ENCODE results near the gene C17orf113. TPM values are rescaled to one million over a fixed set of nuclear protein-coding genes. Genes with fewer than 3 reads are reported as not detected.
A peak's percentile ranks its signal among the peaks of the same experiment; 100 is the strongest.
"Not testable (repeated sequence)": the region's sequence is repeated elsewhere in the genome, so short reads cannot be mapped to it uniquely, and the experiment has no call there.

The C17orf113 gene
- total RNA-seq, 1 donor from 2014 or later: 0.05 TPM

GRCh38 chr17:42025191-42025579 lies 25.2 kb downstream of the C17orf113 start:
- H3K36me3 Mint-ChIP-seq (ENCODE audit: low read depth): peaks cover 23% of the 10 kb centered on the region
- no peak overlapping the region for H3K27ac Mint-ChIP-seq
- no peak overlapping the region for H3K4me3 Mint-ChIP-seq
- no peaks in the 10 kb centered on the region for H3K9me3 Mint-ChIP-seq
- intact Hi-C loops (cut with micrococcal nuclease): loop anchor here (5.0 kb wide), 2 partner anchors 37 to 72 kb away; partner anchors contain the start of gene ZNF385C
- no peaks in the 10 kb centered on the region for H3K27me3 Mint-ChIP-seq
- no peak for DNase-seq
- H3K4me1 Mint-ChIP-seq: peaks cover 21% of the 10 kb centered on the region

- H3K4me3 Mint-ChIP-seq: no peak overlapping the region
- H3K36me3 Mint-ChIP-seq (ENCODE audit: low read depth): peaks cover 23% of the 10 kb centered on the region
- H3K27me3 Mint-ChIP-seq: no peaks in the 10 kb centered on the region
- H3K4me1 Mint-ChIP-seq: peaks cover 27% of the 10 kb centered on the region
- H3K27ac Mint-ChIP-seq: no peak overlapping the region
- intact Hi-C loops (cut with micrococcal nuclease): no loop called here
- peaks cover 4% of the 10 kb centered on the region for H3K9me3 Mint-ChIP-seq
- DNase-seq: no peak
Measured at GRCh38 chr17:42023524-42024349, 26.7 kb downstream of the C17orf113 start.

- DNase-seq; H3K9me3 Mint-ChIP-seq; H3K27me3 Mint-ChIP-seq; intact Hi-C loops (cut with micrococcal nuclease): not testable (repeated sequence)
- peaks cover 45% of the 10 kb centered on the region for H3K4me1 Mint-ChIP-seq
- H3K27ac Mint-ChIP-seq: peak overlapping the region; percentile 85
- H3K36me3 Mint-ChIP-seq (ENCODE audit: low read depth): peaks cover 29% of the 10 kb centered on the region
- peak overlapping the region; percentile 96 for H3K4me3 Mint-ChIP-seq
Measured at GRCh38 chr17:42020845-42021244, 29.6 kb downstream of the C17orf113 start.

- Mint-ChIP-seq H3K4me3 (peak within 1 kb of the TSS; percentile 99), H3K4me1 (peaks cover 47% of the 10 kb centered on the region), H3K27me3 (no peaks in the 10 kb centered on the region), H3K36me3 (ENCODE audit: low read depth) (peaks cover 29% of the 10 kb centered on the region), H3K9me3 (peaks cover 4% of the 10 kb centered on the region), H3K27ac (peak within 1 kb of the TSS; percentile 85)
- intact Hi-C loops (cut with micrococcal nuclease): loop anchor here (5.0 kb wide), 1 partner anchor 102 kb away; the partner anchor contains the start of gene ACLY
- peak; percentile 99 for DNase-seq
Measured at GRCh38 chr17:42019509-42020404, 30.6 kb downstream of the C17orf113 start, which contains the start of gene NKIRAS2. TSS of gene NKIRAS2 (plus strand) at chr17:42020090. CDS start at chr17:42021578, 1,488 bp downstream.

- peaks cover 44% of the 10 kb centered on the region for H3K4me1 Mint-ChIP-seq
- no peak for DNase-seq
- intact Hi-C loops (cut with micrococcal nuclease): loop anchor here (5.0 kb wide), 1 partner anchor 102 kb away; the partner anchor contains the start of gene ACLY
Measured at GRCh38 chr17:42018988-42019387, 31.4 kb downstream of the C17orf113 start.

GRCh38 chr17:42018339-42018738 lies 32.1 kb downstream of the C17orf113 start:
- Mint-ChIP-seq H3K27ac (peak overlapping the region; percentile 96), H3K36me3 (ENCODE audit: low read depth) (peaks cover 20% of the 10 kb centered on the region), H3K4me1 (peaks cover 47% of the 10 kb centered on the region), H3K27me3 (no peaks in the 10 kb centered on the region), H3K4me3 (peak overlapping the region; percentile 99), H3K9me3 (peaks cover 4% of the 10 kb centered on the region)
- intact Hi-C loops (cut with micrococcal nuclease): loop anchor here (5.0 kb wide), 1 partner anchor 101 kb away; the partner anchor contains the start of gene ACLY
- no peak for DNase-seq

More at GRCh38 chr17:42018988-42019387, 31.4 kb downstream of the C17orf113 start:
- no peaks in the 10 kb centered on the region for H3K27me3 Mint-ChIP-seq
- H3K27ac Mint-ChIP-seq: no peak overlapping the region
- peaks cover 4% of the 10 kb centered on the region for H3K9me3 Mint-ChIP-seq
- H3K4me3 Mint-ChIP-seq: peak overlapping the region; percentile 99
- peaks cover 26% of the 10 kb centered on the region for H3K36me3 Mint-ChIP-seq (ENCODE audit: low read depth)

GRCh38 chr17:42017866-42018200 lies 32.6 kb downstream of the C17orf113 start:
- H3K36me3 Mint-ChIP-seq (ENCODE audit: low read depth): peaks cover 24% of the 10 kb centered on the region
- H3K4me3 Mint-ChIP-seq: peak overlapping the region; percentile 99
- H3K27me3 Mint-ChIP-seq: no peaks in the 10 kb centered on the region
- intact Hi-C loops (cut with micrococcal nuclease): loop anchor here (1.0 to 5.0 kb wide), 4 partner anchors 51 to 137 kb away; partner anchors contain the start of genes ACLY, DHX58 and RAB5C
- DNase-seq: no peak
- H3K4me1 Mint-ChIP-seq: peaks cover 50% of the 10 kb centered on the region
- peaks cover 4% of the 10 kb centered on the region for H3K9me3 Mint-ChIP-seq
- peak overlapping the region; percentile 96 for H3K27ac Mint-ChIP-seq

GRCh38 chr17:42016941-42017865 lies 33.2 kb downstream of the C17orf113 start, which contains the start of gene DNAJC7:
TSS of gene DNAJC7 (minus strand) at chr17:42017439. CDS start at chr17:42017416, 23 bp downstream.
- DNase-seq: peak; percentile 97
- peaks cover 50% of the 10 kb centered on the region for H3K4me1 Mint-ChIP-seq

GRCh38 chr17:42016411-42016831 lies 34.0 kb downstream of the C17orf113 start:
- Mint-ChIP-seq H3K36me3 (ENCODE audit: low read depth) (peaks cover 19% of the 10 kb centered on the region), H3K27me3 (no peaks in the 10 kb centered on the region), H3K4me3 (peak overlapping the region; percentile 99), H3K4me1 (peaks cover 54% of the 10 kb centered on the region), H3K27ac (peak overlapping the region; percentile 96), H3K9me3 (peaks cover 4% of the 10 kb centered on the region)
- intact Hi-C loops (cut with micrococcal nuclease): loop anchor here (2.0 to 5.0 kb wide), 3 partner anchors 96 to 138 kb away; partner anchors contain the start of genes ACLY, DHX58 and RAB5C
- peak; percentile 75 for DNase-seq

More at GRCh38 chr17:42016941-42017865, 33.2 kb downstream of the C17orf113 start, which contains the start of gene DNAJC7:
- Mint-ChIP-seq H3K27ac (peak within 1 kb of the TSS; percentile 96), H3K36me3 (ENCODE audit: low read depth) (peaks cover 21% of the 10 kb centered on the region), H3K9me3 (peaks cover 4% of the 10 kb centered on the region), H3K27me3 (no peaks in the 10 kb centered on the region), H3K4me3 (peak within 1 kb of the TSS; percentile 99)
- intact Hi-C loops (cut with micrococcal nuclease): loop anchor here (1.0 to 5.0 kb wide), 4 partner anchors 50 to 138 kb away; partner anchors contain the start of genes ACLY, DHX58 and RAB5C

GRCh38 chr17:42013740-42014139 lies 36.7 kb downstream of the C17orf113 start:
- H3K27me3 Mint-ChIP-seq; H3K27ac Mint-ChIP-seq; H3K9me3 Mint-ChIP-seq; DNase-seq; intact Hi-C loops (cut with micrococcal nuclease); H3K4me3 Mint-ChIP-seq: not testable (repeated sequence)
- peaks cover 52% of the 10 kb centered on the region for H3K4me1 Mint-ChIP-seq
- H3K36me3 Mint-ChIP-seq (ENCODE audit: low read depth): peaks cover 26% of the 10 kb centered on the region

GRCh38 chr17:42012363-42012762 lies 38.0 kb downstream of the C17orf113 start:
- Mint-ChIP-seq H3K36me3 (ENCODE audit: low read depth) (peaks cover 26% of the 10 kb centered on the region), H3K4me1 (peaks cover 43% of the 10 kb centered on the region)
- H3K9me3 Mint-ChIP-seq; H3K27me3 Mint-ChIP-seq; H3K4me3 Mint-ChIP-seq; intact Hi-C loops (cut with micrococcal nuclease); H3K27ac Mint-ChIP-seq; DNase-seq: not testable (repeated sequence)

GRCh38 chr17:42010898-42011516 lies 39.4 kb downstream of the C17orf113 start:
- H3K27me3 Mint-ChIP-seq: no peaks in the 10 kb centered on the region

More at GRCh38 chr17:42010898-42011516, 39.4 kb downstream of the C17orf113 start:
- Mint-ChIP-seq H3K27ac (peak overlapping the region; percentile 65), H3K4me1 (peaks cover 39% of the 10 kb centered on the region), H3K4me3 (no peak overlapping the region), H3K9me3 (no peaks in the 10 kb centered on the region), H3K36me3 (ENCODE audit: low read depth) (peaks cover 23% of the 10 kb centered on the region)
- intact Hi-C loops (cut with micrococcal nuclease): no loop called here
- DNase-seq: no peak
